K562 (cell line): ENCODE data around the gene TBC1D17. TPM values are rescaled to one million over a fixed set of nuclear protein-coding genes. Genes with fewer than 3 reads are reported as not detected.

Experiments used
- CCNT2 ChIP-seq: IDR thresholded peaks from 2 replicates; pipeline ENCODE4 v1.6.1; 2011; ENCODE audit warnings: borderline replicate concordance, low read depth, mild to moderate bottlenecking, moderate library complexity, mixed read lengths, low read length; ENCODE audit not compliant: insufficient read length; ENCODE audit errors: extremely low read depth
- FUS ChIP-seq: fragments of 200-400 bp; formaldehyde crosslinking; optimal IDR thresholded peaks from 2 replicates; pipeline ENCODE3; 2017; ENCODE audit warnings: low read depth, low read length
- SETDB1 ChIP-seq: IDR thresholded peaks from one replicate; pipeline ENCODE4 v1.6.1; 2012; ENCODE audit warnings: low read length, control low read depth, inconsistent platforms
- SPI1 ChIP-seq: IDR thresholded peaks from 2 replicates; pipeline ENCODE4 v1.6.1; 2011; ENCODE audit warnings: low read depth, low read length, control low read depth, borderline replicate concordance
- SUPT5H ChIP-seq: fragments of 450-650 bp; IDR thresholded peaks from 2 replicates; pipeline ENCODE4 v1.6.1; 2016
- TAF15 ChIP-seq: fragments of 200-400 bp; formaldehyde crosslinking; IDR thresholded peaks from 2 replicates; pipeline ENCODE4 v1.6.1; 2017; ENCODE audit warnings: mild to moderate bottlenecking, low read depth, low read length, moderate library complexity
- XRCC5 ChIP-seq: fragments of 200-400 bp; formaldehyde crosslinking; IDR thresholded peaks from 2 replicates; pipeline ENCODE4 v1.6.1; 2017; ENCODE audit warnings: low read depth, mild to moderate bottlenecking, low read length
- ZBTB11 ChIP-seq, 3 experiments: fragments of 200-800 bp in 1 of 3; fragments of 250-450 bp in 1 of 3; fragments of 450-650 bp in 1 of 3; sonication (Bioruptor Pico) in 1 of 3; sonication (Bioruptor generic) in 1 of 3; formaldehyde crosslinking in 1 of 3; IDR thresholded peaks; 2 replicates each; pipeline versions ENCODE4 v1.6.1 to v1.8.0; 2016 to 2022; ENCODE audit warnings: mild to moderate bottlenecking in 2 of 3, missing genetic modification characterization in 2 of 3, missing compliant biosample characterization in 1 of 3, moderate library complexity in 1 of 3
- ZBTB33 ChIP-seq: sonication (generic); formaldehyde crosslinking; IDR thresholded peaks from 2 replicates; pipeline ENCODE4 v1.8.1; 2023; ENCODE audit warnings: mild to moderate bottlenecking, missing genetic modification reagents
- ZC3H8 ChIP-seq: fragments of 450-650 bp; IDR thresholded peaks from 2 replicates; pipeline ENCODE4 v1.6.1; 2017
- ZNF12 ChIP-seq: sonication (generic); formaldehyde crosslinking; IDR thresholded peaks from 2 replicates; pipeline ENCODE4 v1.4.0; 2020; ENCODE audit warnings: mild to moderate bottlenecking, missing genetic modification reagents
- polyA plus RNA-seq, 8 experiments: library from polyadenylated mRNA; depleted of rRNA in 4 of 8; stranded (reverse) in 5 of 8; unstranded in 3 of 8; fragments of >200 nt; fragmentation: Nextera tagmentation in 2 of 8; fragmentation: Illumina TruSeq in 1 of 8; extraction: Ambion mirVana in 2 of 8; extraction: Trizol in 1 of 8; gene quantifications; 2 replicates each; pipeline versions ENCODE4 v1.2.1 to v1.2.3, GENCODE V29; 2011 to 2014; ENCODE audit warnings: inconsistent platforms in 1 of 8, missing spikeins in 1 of 8
- total RNA-seq, 7 experiments: library from RNA; depleted of rRNA in 6 of 7; stranded (reverse); fragments of >200 nt in 6 of 7; fragmentation: Illumina TruSeq in 2 of 7; extraction: Trizol in 2 of 7; gene quantifications; 2 replicates each; pipeline versions ENCODE4 v1.2.1 to v1.2.3, GENCODE V29; 2011 to 2021; ENCODE audit warnings: low replicate concordance in 1 of 7
- TF ChIP-seq, protein P1 (sequence below): fragments of 450-650 bp; formaldehyde crosslinking; IDR thresholded peaks from 2 replicates; pipeline ENCODE4 v1.4.0; 2022; ENCODE audit warnings: missing genetic modification characterization
- TF ChIP-seq, protein P2 (sequence below): IDR thresholded peaks from 2 replicates; pipeline ENCODE4 v1.6.1; 2011; ENCODE audit warnings: borderline replicate concordance, low read depth, mild to moderate bottlenecking, moderate library complexity, low read length; ENCODE audit not compliant: insufficient read depth, poor library complexity, severe bottlenecking
- TF ChIP-seq, protein P3 (sequence below): sonication (generic); formaldehyde crosslinking; IDR thresholded peaks from 2 replicates; pipeline ENCODE4 v1.9.0; 2022; ENCODE audit warnings: mild to moderate bottlenecking, missing genetic modification reagents

Gene TBC1D17
- total and polyA plus RNA-seq, 9 of the 15 experiments (the other 6 are each of a cell fraction or from before 2014, with no cell fraction given) = 0.42 to 16.0 (median 3.8) TPM

DNA sequence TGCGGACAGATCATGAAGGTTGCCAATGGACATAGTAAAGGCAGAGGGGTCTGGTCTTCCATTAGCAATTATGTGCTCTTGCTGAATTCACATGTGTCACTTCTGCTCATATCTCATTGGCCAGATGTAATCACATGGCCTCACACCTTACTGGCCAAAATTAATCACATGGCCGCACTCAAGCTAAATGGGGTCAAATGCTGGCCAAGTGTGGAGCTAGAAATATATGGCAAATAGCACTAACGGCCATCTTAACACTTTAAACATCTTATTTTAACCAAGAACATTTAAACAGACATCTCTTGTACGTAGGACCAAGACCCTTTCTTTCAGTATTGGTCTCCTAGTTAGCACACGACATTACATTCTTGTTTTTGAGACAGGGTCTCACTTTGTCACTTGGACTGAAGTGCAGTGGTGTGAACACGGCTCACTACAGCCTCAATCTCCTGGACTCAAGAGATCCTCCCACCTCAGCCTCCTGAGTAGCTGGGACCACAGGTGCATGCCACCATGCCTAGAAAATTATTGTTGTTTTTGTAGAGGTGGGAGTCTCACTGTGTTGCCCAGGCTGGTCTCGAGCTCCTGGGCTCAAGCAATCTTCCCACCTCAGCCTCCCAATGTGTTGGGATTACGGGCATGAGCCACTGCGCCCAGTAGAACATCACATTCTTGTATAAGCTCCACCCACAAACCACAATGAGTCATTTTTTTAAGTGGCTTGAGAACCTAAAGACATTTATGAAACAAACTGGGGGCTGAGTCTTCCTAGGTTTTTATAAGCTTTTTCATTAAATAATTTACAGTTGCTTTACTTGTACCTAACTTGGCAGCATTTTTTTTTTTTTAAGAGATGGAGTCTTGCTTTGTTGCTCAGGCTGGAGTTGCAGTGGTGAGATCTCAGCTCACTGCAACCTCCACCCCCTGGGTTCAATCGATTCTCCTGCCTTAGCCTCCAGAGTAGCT is 29.5 kb upstream of the TBC1D17 start (continued):
- peak in 1 of 3 experiments; percentile 52; a peak in 1 of 6 replicates for TF ChIP-seq ZBTB11 (CRISPR knock-in tag; IDR thresholded peaks at IDR 0.05)
- TF ChIP-seq ZBTB33 (CRISPR knock-in tag) = no peak
- TF ChIP-seq, protein P1, sequence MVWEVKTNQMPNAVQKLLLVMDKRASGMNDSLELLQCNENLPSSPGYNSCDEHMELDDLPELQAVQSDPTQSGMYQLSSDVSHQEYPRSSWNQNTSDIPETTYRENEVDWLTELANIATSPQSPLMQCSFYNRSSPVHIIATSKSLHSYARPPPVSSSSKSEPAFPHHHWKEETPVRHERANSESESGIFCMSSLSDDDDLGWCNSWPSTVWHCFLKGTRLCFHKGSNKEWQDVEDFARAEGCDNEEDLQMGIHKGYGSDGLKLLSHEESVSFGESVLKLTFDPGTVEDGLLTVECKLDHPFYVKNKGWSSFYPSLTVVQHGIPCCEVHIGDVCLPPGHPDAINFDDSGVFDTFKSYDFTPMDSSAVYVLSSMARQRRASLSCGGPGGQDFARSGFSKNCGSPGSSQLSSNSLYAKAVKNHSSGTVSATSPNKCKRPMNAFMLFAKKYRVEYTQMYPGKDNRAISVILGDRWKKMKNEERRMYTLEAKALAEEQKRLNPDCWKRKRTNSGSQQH (CRISPR knock-in tag) = no peak
- no peak for TF ChIP-seq SUPT5H
- TF ChIP-seq, protein P2, sequence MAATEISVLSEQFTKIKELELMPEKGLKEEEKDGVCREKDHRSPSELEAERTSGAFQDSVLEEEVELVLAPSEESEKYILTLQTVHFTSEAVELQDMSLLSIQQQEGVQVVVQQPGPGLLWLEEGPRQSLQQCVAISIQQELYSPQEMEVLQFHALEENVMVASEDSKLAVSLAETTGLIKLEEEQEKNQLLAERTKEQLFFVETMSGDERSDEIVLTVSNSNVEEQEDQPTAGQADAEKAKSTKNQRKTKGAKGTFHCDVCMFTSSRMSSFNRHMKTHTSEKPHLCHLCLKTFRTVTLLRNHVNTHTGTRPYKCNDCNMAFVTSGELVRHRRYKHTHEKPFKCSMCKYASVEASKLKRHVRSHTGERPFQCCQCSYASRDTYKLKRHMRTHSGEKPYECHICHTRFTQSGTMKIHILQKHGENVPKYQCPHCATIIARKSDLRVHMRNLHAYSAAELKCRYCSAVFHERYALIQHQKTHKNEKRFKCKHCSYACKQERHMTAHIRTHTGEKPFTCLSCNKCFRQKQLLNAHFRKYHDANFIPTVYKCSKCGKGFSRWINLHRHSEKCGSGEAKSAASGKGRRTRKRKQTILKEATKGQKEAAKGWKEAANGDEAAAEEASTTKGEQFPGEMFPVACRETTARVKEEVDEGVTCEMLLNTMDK = no peak
- TF ChIP-seq TAF15 = no peak
- no peak for TF ChIP-seq SETDB1
- TF ChIP-seq ZNF12 = no peak
- no peak for TF ChIP-seq FUS
- no peak for TF ChIP-seq CCNT2
- no peak for TF ChIP-seq ZC3H8
- TF ChIP-seq, protein P3, sequence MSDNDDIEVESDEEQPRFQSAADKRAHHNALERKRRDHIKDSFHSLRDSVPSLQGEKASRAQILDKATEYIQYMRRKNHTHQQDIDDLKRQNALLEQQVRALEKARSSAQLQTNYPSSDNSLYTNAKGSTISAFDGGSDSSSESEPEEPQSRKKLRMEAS = peak; percentile 90
- TF ChIP-seq XRCC5 = no peak
- TF ChIP-seq SPI1 = no peak
